HepG2 (cell line): ENCODE results near the gene CACNA1C. TPM values are rescaled to one million over a fixed set of nuclear protein-coding genes. Genes with fewer than 3 reads are reported as not detected.

Experiments
- ATAC-seq: fragments of 200-7000 bp; cut with Tn5 transposase; 3 replicates; pipeline ENCODE4 v1.9.1; 2020; ENCODE audit warnings: mild to moderate bottlenecking, moderate library complexity
- BruUV-seq: library from RNA; stranded (reverse); fragments of 400-500 nt; replicated peaks from 2 replicates; lab custom pipeline; 2021; lab: Mats Ljungman, UMichigan
- CTCF ChIA-PET: fragments of 300-600 bp; formaldehyde crosslinking; extraction: SDS; loops from one replicate; lab custom pipeline; 2021; ENCODE audit warnings: low total read pairs, inconsistent platforms, low intra/inter-chr PET ratio; lab: Yijun Ruan, JAX
- POLR2A ChIA-PET: fragments of 350-600 bp; sonication (Branson Sonifier 250); formaldehyde crosslinking; loops from one replicate; lab custom pipeline; 2020; ENCODE audit warnings: antibody characterized with exemption, inconsistent platforms; lab: Yijun Ruan, JAX
- DNase-seq: peaks from one replicate; pipeline ENCODE4 v3.0.0-alpha.2; 2015; ENCODE audit warnings: low spot score
- FAIRE-seq: peaks from 3 replicates; lab custom pipeline; 2011; peaks lifted over from hg19 to GRCh38; lab: Jason Lieb, UNC
- H2AFZ ChIP-seq: one replicate; pipeline ENCODE4 v1.6.1; 2011; ENCODE audit warnings: low read length, inconsistent platforms
- H3K27ac ChIP-seq: fragments of 300-600 bp; 3 replicates; pipeline ENCODE4 v1.8.0; 2011; ENCODE audit warnings: mixed run types, mild to moderate bottlenecking, mixed read lengths, low read length, inconsistent platforms; ENCODE audit not compliant: insufficient read depth; ENCODE audit errors: extremely low read length
- H3K27me3 ChIP-seq, 2 experiments: fragments of 200-600 bp in 1 of 2; 2 replicates in 1 of 2; 3 replicates in 1 of 2; pipeline versions ENCODE4 v1.6.0 to v1.8.0; 2011; ENCODE audit warnings: low read length in 2 of 2, mild to moderate bottlenecking in 2 of 2, moderate library complexity in 2 of 2, inconsistent platforms in 1 of 2; ENCODE audit not compliant: insufficient read depth in 2 of 2, control insufficient read depth in 1 of 2
- H3K36me3 ChIP-seq, 2 experiments: fragments of 200-600 bp in 1 of 2; replicated peaks in 1 of 2; 2 replicates in 1 of 2; 3 replicates in 1 of 2; pipeline versions ENCODE4 v1.5.1 to v1.8.0; 2011; ENCODE audit warnings: low read length in 2 of 2, inconsistent platforms in 1 of 2; ENCODE audit not compliant: insufficient read depth in 2 of 2, control insufficient read depth in 1 of 2
- H3K4me1 ChIP-seq: 2 replicates; pipeline ENCODE4 v1.5.1; 2012; ENCODE audit warnings: low read length, inconsistent platforms; ENCODE audit not compliant: insufficient read depth
- H3K4me2 ChIP-seq: 2 replicates; pipeline ENCODE4 v1.6.0; 2011; ENCODE audit warnings: low read depth, low read length, inconsistent platforms
- H3K4me3 ChIP-seq, 3 experiments: fragments of 200-600 bp in 1 of 3; sonication (generic), shearing (Covaris generic) in 1 of 3; replicated peaks in 1 of 3; 2 replicates each; pipeline ENCODE4 v1.5.1; 2011 to 2016; ENCODE audit warnings: low read length in 3 of 3, inconsistent platforms in 2 of 3, low read depth in 2 of 3, mild to moderate bottlenecking in 2 of 3, control low read depth in 1 of 3, mixed read lengths in 1 of 3; ENCODE audit not compliant: insufficient read depth in 1 of 3
- H3K79me2 ChIP-seq: one replicate; pipeline ENCODE4 v1.6.1; 2011; ENCODE audit warnings: low read length, inconsistent platforms; ENCODE audit not compliant: insufficient read depth
- H3K9ac ChIP-seq: 2 replicates; pipeline ENCODE4 v1.6.0; 2011; ENCODE audit warnings: mild to moderate bottlenecking, low read depth, low read length, inconsistent platforms; ENCODE audit not compliant: insufficient read depth
- H3K9me3 ChIP-seq: 2 replicates; pipeline ENCODE4 v1.5.1; 2012; ENCODE audit warnings: mild to moderate bottlenecking, low read length
- H4K20me1 ChIP-seq: 2 replicates; pipeline ENCODE4 v1.6.0; 2011; ENCODE audit warnings: inconsistent platforms, mild to moderate bottlenecking, low read length, moderate library complexity; ENCODE audit not compliant: insufficient read depth
- BATF2 ChIP-seq: sonication (generic); formaldehyde crosslinking; IDR thresholded peaks from 2 replicates; pipeline ENCODE4 v1.8.0; 2022; ENCODE audit warnings: mild to moderate bottlenecking, missing genetic modification reagents, moderate library complexity
- DR1 ChIP-seq: sonication (generic); formaldehyde crosslinking; IDR thresholded peaks from 2 replicates; pipeline ENCODE4 v1.8.0; 2021; ENCODE audit warnings: mild to moderate bottlenecking, missing genetic modification reagents, inconsistent platforms
- HDAC2 ChIP-seq: sonication (generic); formaldehyde crosslinking; IDR thresholded peaks from 2 replicates; pipeline ENCODE4 v1.4.0; 2020; ENCODE audit warnings: missing genetic modification reagents
- HNF1A ChIP-seq, 2 experiments: sonication (generic) in 1 of 2; formaldehyde crosslinking in 1 of 2; IDR thresholded peaks; 2 replicates each; pipeline versions ENCODE4 v1.4.0 to v1.6.1; 2016 to 2020; ENCODE audit warnings: borderline replicate concordance in 1 of 2, low read depth in 1 of 2, mild to moderate bottlenecking in 1 of 2, missing genetic modification reagents in 1 of 2
- IRX3 ChIP-seq: sonication (generic); formaldehyde crosslinking; IDR thresholded peaks from 2 replicates; pipeline ENCODE4 v1.8.1; 2023; ENCODE audit warnings: mild to moderate bottlenecking, low read depth, missing genetic modification reagents, borderline replicate concordance
- KDM5B ChIP-seq: sonication (generic); formaldehyde crosslinking; IDR thresholded peaks from 2 replicates; pipeline ENCODE4 v1.4.0; 2020; ENCODE audit warnings: missing genetic modification reagents, mild to moderate bottlenecking, borderline replicate concordance
- KDM6A ChIP-seq: IDR thresholded peaks from 2 replicates; pipeline ENCODE4 v1.6.1; 2016; ENCODE audit warnings: low read depth
- MIER3 ChIP-seq: IDR thresholded peaks from 2 replicates; pipeline ENCODE4 v1.6.1; 2016; ENCODE audit warnings: missing compliant biosample characterization, borderline replicate concordance
- MYNN ChIP-seq: sonication (generic); formaldehyde crosslinking; IDR thresholded peaks from 2 replicates; pipeline ENCODE4 v1.4.0; 2020; ENCODE audit warnings: mild to moderate bottlenecking, low read depth, missing genetic modification reagents
- RBM39 ChIP-seq: fragments of 200-400 bp; formaldehyde crosslinking; IDR thresholded peaks from one replicate; pipeline ENCODE4 v1.6.1; 2018; ENCODE audit warnings: antibody characterized with exemption, mild to moderate bottlenecking, low read depth, low read length; ENCODE audit not compliant: poor library complexity, severe bottlenecking
- SIN3B ChIP-seq: fragments of 150-350 bp; IDR thresholded peaks from 2 replicates; pipeline ENCODE4 v1.6.1; 2014; ENCODE audit warnings: low read length
- SIX1 ChIP-seq: sonication (generic); formaldehyde crosslinking; IDR thresholded peaks from 2 replicates; pipeline ENCODE4 v1.4.0; 2020; ENCODE audit warnings: missing genetic modification reagents, borderline replicate concordance
- SNAPC2 ChIP-seq: sonication (generic); formaldehyde crosslinking; IDR thresholded peaks from 2 replicates; pipeline ENCODE4 v1.8.1; 2022; ENCODE audit warnings: mild to moderate bottlenecking, missing genetic modification reagents
- ZBTB38 ChIP-seq: sonication (generic); formaldehyde crosslinking; IDR thresholded peaks from 2 replicates; pipeline ENCODE4 v1.5.1; 2020; ENCODE audit warnings: mild to moderate bottlenecking, missing genetic modification reagents
- ZNF24 ChIP-seq: fragments of 450-650 bp; IDR thresholded peaks from 2 replicates; pipeline ENCODE4 v1.6.1; 2017; ENCODE audit warnings: antibody characterized with exemption, mild to moderate bottlenecking
- ZNF276 ChIP-seq: sonication (generic); formaldehyde crosslinking; IDR thresholded peaks from 2 replicates; pipeline ENCODE4 v1.4.0; 2020; ENCODE audit warnings: mild to moderate bottlenecking, low read depth, missing genetic modification reagents
- ZNF549 ChIP-seq: sonication (generic); formaldehyde crosslinking; IDR thresholded peaks from 2 replicates; pipeline ENCODE4 v1.5.0; 2020; ENCODE audit warnings: missing genetic modification reagents
- ZNF570 ChIP-seq: sonication (generic); formaldehyde crosslinking; IDR thresholded peaks from 2 replicates; pipeline ENCODE4 v1.4.0; 2020; ENCODE audit warnings: mild to moderate bottlenecking, missing genetic modification reagents, borderline replicate concordance
- ZNF615 ChIP-seq: sonication (generic); formaldehyde crosslinking; IDR thresholded peaks from 2 replicates; pipeline ENCODE4 v1.5.0; 2020; ENCODE audit warnings: mild to moderate bottlenecking, missing genetic modification reagents, borderline replicate concordance
- ZNF883 ChIP-seq: sonication (generic); formaldehyde crosslinking; IDR thresholded peaks from 2 replicates; pipeline ENCODE4 v1.5.1; 2020; ENCODE audit warnings: mild to moderate bottlenecking, missing genetic modification reagents; ENCODE audit errors: not compliant biosample characterization
- WGBS: methylation state at CpG from one replicate; pipeline ENCODE4 v1.1.6; 2017; ENCODE audit warnings: low lambda C conversion rate; 5-methylcytosine and 5-hydroxymethylcytosine counted together
- in situ Hi-C: cut with HindIII; loops from 2 replicates; pipeline ENCODE4 v1.10.0; 2017; ENCODE audit warnings: low pct_unique_long_range_greater_than_20kb; ENCODE audit not compliant: extremely low pct_ligation_motif_present
- intact Hi-C: fragments of 100-400 bp; cut with micrococcal nuclease; formaldehyde crosslinking; loops from one replicate; pipeline ENCODE4 v1.10.0; 2022; ENCODE audit not compliant: unreplicated experiment
- polyA plus RNA-seq, 8 experiments: library from polyadenylated mRNA; depleted of rRNA in 3 of 8; stranded (reverse) in 7 of 8; unstranded in 1 of 8; fragments of >200 nt; fragmentation: Illumina TruSeq in 4 of 8; extraction: Trizol in 4 of 8; gene quantifications; 2 replicates each; pipeline versions ENCODE4 v1.2.1 to v1.2.3, GENCODE V29; 2011 to 2016; ENCODE audit warnings: low read depth in 4 of 8, missing spikeins in 1 of 8, mixed read lengths in 1 of 8; ENCODE audit not compliant: insufficient read depth in 1 of 8
- total RNA-seq, 5 experiments: library from RNA; depleted of rRNA; stranded (reverse); fragments of >200 nt; fragmentation: Illumina TruSeq; extraction: Trizol; gene quantifications; 2 replicates each; pipeline ENCODE4 v1.2.3, GENCODE V29; 2016; ENCODE audit warnings: low read depth in 1 of 5

The CACNA1C gene
- total and polyA plus RNA-seq, 2 of the 13 experiments (the other 11 are each of a cell fraction or from before 2014, with no cell fraction given), result not detected

GRCh38 chr12:2307550-2307949 is 254.8 kb downstream of the CACNA1C start:
- no peak overlapping the region for H3K4me2 ChIP-seq
- FAIRE-seq (no peak), ATAC-seq (no peak), DNase-seq (no peak)
- H2AFZ ChIP-seq, result no peak overlapping the region
- H3K4me1 ChIP-seq, result no peaks in the 10 kb centered on the region
- no peak overlapping the region for H3K27ac ChIP-seq
- no peak overlapping the region for H3K4me3 ChIP-seq
- 29% methylated on average over 3 of the region's 3 CpGs for WGBS
- no peaks in the 10 kb centered on the region for H3K79me2 ChIP-seq
- POLR2A ChIA-PET, result no interaction called here
- H3K36me3 ChIP-seq, result no peaks in the 10 kb centered on the region
- intact Hi-C loops, result no loop called here
- TF ChIP-seq RBM39 (no peak), ZNF549 (CRISPR knock-in tag) (no peak), ZNF883 (CRISPR knock-in tag) (no peak), MYNN (CRISPR knock-in tag) (no peak), IRX3 (CRISPR knock-in tag) (no peak), ZNF570 (CRISPR knock-in tag) (no peak), SIX1 (CRISPR knock-in tag) (no peak), KDM5B (no peak), DR1 (CRISPR knock-in tag) (no peak), BATF2 (CRISPR knock-in tag) (no peak), HDAC2 (CRISPR knock-in tag) (no peak), MIER3 (no peak), ZBTB38 (CRISPR knock-in tag) (no peak), KDM6A (CRISPR knock-in tag) (no peak), SNAPC2 (no peak), SIN3B (no peak), ZNF276 (CRISPR knock-in tag) (no peak), HNF1A (IDR thresholded peaks at IDR 0.05; ENCODE audit: low read depth) (no peak), HNF1A (CRISPR knock-in tag; IDR thresholded peaks at IDR 0.05; ENCODE audit: borderline replicate concordance) (no peak), ZNF24 (no peak), ZNF615 (no peak)
- H4K20me1 ChIP-seq, result no peaks in the 10 kb centered on the region
- no peak overlapping the region for H3K9ac ChIP-seq
- no TSS peak for BruUV-seq
- CTCF ChIA-PET, result no interaction called here
- peaks cover 3 to 36% of the 10 kb centered on the region in 2 experiments; a peak in 4 of 5 replicates for H3K27me3 ChIP-seq
- in situ Hi-C loops, result no loop called here
- no peaks in the 10 kb centered on the region for H3K9me3 ChIP-seq
